AG04450 (cell line): ENCODE results near the gene MS4A15. TPM values are rescaled to one million over a fixed set of nuclear protein-coding genes. Genes with fewer than 3 reads are reported as not detected.

Source experiments
- CTCF ChIA-PET: fragments of 300-600, 350-600 bp; formaldehyde crosslinking; extraction: SDS; loops from one replicate; lab custom pipeline; 2022; ENCODE audit warnings: antibody characterized with exemption, inconsistent platforms; lab: Charles Lee
- POLR2A ChIA-PET: fragments of 350-600 bp; formaldehyde crosslinking; extraction: SDS; loops from one replicate; lab custom pipeline; 2021; ENCODE audit warnings: antibody characterized with exemption, inconsistent platforms; lab: Yijun Ruan, JAX
- DNase-seq: peaks from one replicate; pipeline ENCODE4 v3.0.0-alpha.2; 2011; ENCODE audit warnings: low read depth, low spot score
- H3K27ac ChIP-seq: one replicate; pipeline ENCODE4 v1.5.1; 2012; ENCODE audit warnings: low read depth, low read length, control low read depth
- H3K27me3 ChIP-seq: one replicate; pipeline ENCODE4 v1.6.0; 2012; ENCODE audit warnings: low read length; ENCODE audit not compliant: control insufficient read depth, insufficient read depth
- H3K4me3 ChIP-seq: 2 replicates; pipeline ENCODE4 v1.5.1; 2011; ENCODE audit warnings: mild to moderate bottlenecking, low read depth, low read length, control low read depth
- H3K9me3 ChIP-seq: 2 replicates; pipeline ENCODE4 v1.5.1; 2012; ENCODE audit warnings: low read length; ENCODE audit not compliant: control insufficient read depth, insufficient read depth
- CTCF ChIP-seq: IDR thresholded peaks from 2 replicates; pipeline ENCODE4 v1.5.1; 2011; ENCODE audit warnings: low read depth, low read length, control low read depth, inconsistent platforms
- polyA plus RNA-seq: library from polyadenylated mRNA; depleted of rRNA; stranded (reverse); fragments of >200 nt; gene quantifications from 2 replicates; pipeline ENCODE4 v1.2.3, GENCODE V29; 2011

MS4A15 gene
- polyA plus RNA-seq, 1 experiment: not detected

- POLR2A ChIA-PET: no interaction called here
- H3K27me3 ChIP-seq: no peaks in the 10 kb centered on the region
- TF ChIP-seq CTCF: no peak
- H3K4me3 ChIP-seq: no peak overlapping the region
- no peak for DNase-seq
- H3K9me3 ChIP-seq: no peaks in the 10 kb centered on the region; the same call in 1 of the 2 replicates
- CTCF ChIA-PET: no interaction called here
- no peak overlapping the region for H3K27ac ChIP-seq
Observed at GRCh38 chr11:60717956-60718355, 38.7 kb upstream of the MS4A15 start.

- Histone ChIP-seq H3K9me3 (no peaks in the 10 kb centered on the region; the same call in 1 of the 2 replicates), H3K27me3 (no peaks in the 10 kb centered on the region), H3K27ac (no peak overlapping the region), H3K4me3 (no peak overlapping the region)
- ChIA-PET CTCF (no interaction called here), POLR2A (no interaction called here)
- TF ChIP-seq CTCF: no peak
- DNase-seq: no peak
Observed at GRCh38 chr11:60718524-60719316, 37.9 kb upstream of the MS4A15 start.

- Histone ChIP-seq H3K4me3 (no peak overlapping the region), H3K9me3 (no peaks in the 10 kb centered on the region; the same call in 1 of the 2 replicates), H3K27ac (no peak overlapping the region), H3K27me3 (no peaks in the 10 kb centered on the region)
- ChIA-PET POLR2A (no interaction called here), CTCF (no interaction called here)
- no peak for TF ChIP-seq CTCF
- no peak for DNase-seq
Observed at GRCh38 chr11:60719391-60719790, 37.3 kb upstream of the MS4A15 start.

GRCh38 chr11:60720460-60720859, 36.2 kb upstream of the MS4A15 start:
- ChIA-PET CTCF (no interaction called here), POLR2A (no interaction called here)
- no peak for DNase-seq
- no peak for TF ChIP-seq CTCF
- H3K27me3 ChIP-seq: no peaks in the 10 kb centered on the region
- no peak overlapping the region for H3K4me3 ChIP-seq
- H3K27ac ChIP-seq: no peak overlapping the region
- no peaks in the 10 kb centered on the region; the same call in 1 of the 2 replicates for H3K9me3 ChIP-seq

GRCh38 chr11:60724420-60724819, 32.2 kb upstream of the MS4A15 start, which contains the start of gene MS4A18:
MS4A18 (plus strand) TSS chr11:60724720.
- DNase-seq: no peak
- Histone ChIP-seq H3K27me3 (no peaks in the 10 kb centered on the region), H3K9me3 (no peaks in the 10 kb centered on the region), H3K4me3 (no peak within 1 kb of the TSS), H3K27ac (no peak within 1 kb of the TSS)
- POLR2A ChIA-PET: no interaction called here
- CTCF ChIA-PET: no interaction called here
- TF ChIP-seq CTCF: no peak
